NCI-H748 (cell line): ENCODE results near the gene TMEM238L.
A peak's percentile ranks its signal among the peaks of the same experiment; 100 is the strongest.

ENCODE experiments used
- DNase-seq: peaks from one replicate; lab custom pipeline; 2025; ENCODE audit not compliant: unreplicated experiment; lab: John Stamatoyannopoulos, UW

Gene TMEM238L

DNA sequence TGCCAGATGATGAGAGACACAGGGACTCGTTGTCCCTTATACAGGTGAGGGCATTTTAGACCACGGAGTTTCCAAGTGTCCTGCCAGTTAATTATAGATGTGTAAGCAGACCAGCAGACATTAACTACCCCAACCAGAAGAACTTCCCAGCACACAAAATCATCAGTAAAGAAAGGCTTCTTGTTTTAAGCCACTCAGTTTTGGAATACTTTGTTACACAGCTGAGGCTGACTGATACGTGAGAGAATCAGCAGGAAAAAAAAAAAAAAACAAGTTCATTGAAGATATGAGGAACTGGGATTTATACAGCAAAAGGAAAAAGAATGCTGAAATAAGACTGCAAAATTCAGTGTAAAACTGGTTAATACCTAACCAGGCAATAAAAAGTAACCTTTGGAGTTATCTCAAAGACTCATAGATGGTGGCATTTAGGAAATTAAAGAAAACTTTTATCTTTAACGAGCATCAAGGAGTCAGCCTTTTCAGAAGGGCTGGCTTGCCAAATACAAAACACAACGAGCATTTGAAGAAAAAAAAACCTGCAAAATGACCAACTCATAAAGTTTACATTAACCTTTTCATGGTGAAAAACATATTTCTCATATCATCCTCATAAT is 28.1 kb downstream of the TMEM238L start:
- DNase-seq = no peak

DNA sequence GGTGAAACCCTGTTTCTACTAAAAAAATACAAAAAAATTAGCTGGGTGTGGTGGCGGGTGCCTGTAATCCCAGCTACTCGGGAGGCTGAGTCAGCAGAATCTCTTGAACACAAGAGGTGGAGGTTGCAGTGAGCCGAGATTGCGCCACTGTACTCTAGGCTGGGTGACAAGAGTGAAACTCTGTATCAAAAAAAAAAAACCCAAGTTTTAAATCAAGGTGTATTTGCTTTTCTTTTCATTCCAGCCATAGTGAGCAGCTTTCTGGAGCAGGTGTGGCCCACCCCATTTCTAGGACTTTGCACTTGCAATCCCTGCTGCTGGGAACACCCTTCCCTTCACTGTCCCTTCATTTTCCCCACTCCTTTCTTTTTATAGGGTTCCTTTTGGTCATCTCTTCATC is 28.8 kb downstream of the TMEM238L start:
- no peak for DNase-seq

DNA sequence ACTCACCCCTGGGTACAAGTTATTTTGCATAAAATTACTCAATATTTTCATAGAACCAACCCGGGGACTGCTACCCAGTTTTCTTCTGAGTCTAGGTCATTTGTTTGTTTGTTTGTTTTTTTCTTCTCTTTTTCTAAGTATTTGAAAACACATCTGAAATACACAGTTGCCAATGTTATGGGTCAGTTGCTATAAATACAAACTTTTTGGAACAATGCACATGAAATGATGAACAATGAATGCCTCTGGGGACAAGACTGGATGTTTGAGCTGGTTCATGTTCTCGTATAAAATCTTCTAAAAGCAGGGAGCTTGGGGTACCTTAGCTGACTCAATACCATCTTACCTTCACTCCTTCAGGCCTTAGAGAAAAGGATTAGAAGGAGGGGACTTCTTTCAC is 30.5 kb downstream of the TMEM238L start:
- no peak for DNase-seq

- peak; percentile 17 for DNase-seq
These were observed 31.2 kb downstream of the TMEM238L start for GRCh38 chr17:10772425-10773380.

- no peak for DNase-seq
These were observed 32.8 kb downstream of the TMEM238L start for GRCh38 chr17:10771148-10771547.

- no peak for DNase-seq
These were observed 34.1 kb downstream of the TMEM238L start for GRCh38 chr17:10769840-10770239.

DNA sequence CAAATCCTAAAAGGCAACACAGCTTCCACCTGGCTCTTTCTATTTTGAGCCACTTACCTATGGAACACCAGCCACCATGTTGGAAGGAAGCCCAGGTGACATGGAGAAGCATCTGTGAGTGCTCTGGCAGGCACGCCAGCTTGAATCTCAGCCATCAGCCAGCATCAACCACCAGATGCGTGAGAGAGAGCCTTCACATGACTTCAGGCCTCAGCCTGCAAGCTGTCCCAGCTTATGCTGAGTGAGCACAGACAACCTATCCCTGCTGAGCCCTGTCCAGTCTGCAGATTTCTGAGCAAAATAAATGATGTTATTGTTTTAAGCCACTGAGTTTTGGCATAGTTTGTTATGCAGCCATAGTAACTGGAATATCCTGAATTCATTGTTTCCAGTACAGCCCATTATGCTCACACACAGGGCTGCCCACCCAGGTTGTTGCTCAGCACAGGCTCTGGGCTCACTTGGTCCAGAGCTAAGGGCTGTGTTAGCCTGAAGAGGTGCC is 35.1 kb downstream of the TMEM238L start:
- DNase-seq = no peak

DNA sequence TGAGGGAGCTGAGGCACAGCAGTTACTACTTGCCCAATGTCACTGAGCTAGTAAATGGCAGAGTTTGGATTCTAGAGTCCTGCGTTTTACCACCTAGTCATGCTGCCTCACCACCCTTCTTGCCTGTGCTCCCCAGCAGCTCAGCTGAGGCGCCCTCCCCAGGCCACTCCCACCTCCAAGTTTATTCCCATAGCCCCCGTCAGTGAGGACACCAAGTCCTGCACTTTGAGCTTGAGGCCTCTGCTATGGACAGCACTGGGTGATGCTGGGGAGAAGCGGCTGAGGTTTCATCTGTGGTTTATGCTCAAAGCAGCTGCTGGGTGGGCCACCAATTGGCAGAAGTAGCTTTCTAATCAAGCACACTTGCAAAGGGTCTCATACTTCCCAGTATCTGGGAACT is 36.7 kb downstream of the TMEM238L start:
- DNase-seq = no peak

GRCh38 chr17:10762037-10762436 is 41.9 kb downstream of the TMEM238L start:
- no peak for DNase-seq

DNA sequence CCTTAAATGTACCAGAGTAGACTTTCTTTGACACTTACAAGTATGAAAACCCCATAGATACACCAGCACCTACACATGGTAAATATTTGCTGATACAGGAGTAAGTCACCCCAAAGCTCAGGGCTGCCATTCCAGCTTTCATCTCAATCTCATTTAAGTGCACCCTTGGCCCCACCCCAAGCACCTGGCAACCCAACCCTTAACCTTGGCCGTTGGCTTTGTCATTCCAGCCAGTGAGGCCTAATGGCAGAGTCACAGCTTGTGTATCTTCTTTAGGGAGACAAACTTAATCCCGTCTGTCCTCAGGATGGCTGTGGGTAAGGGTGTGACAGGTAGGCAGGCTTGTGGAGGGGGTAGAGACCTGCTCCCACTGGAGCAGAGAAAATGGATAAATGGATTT is 42.6 kb downstream of the TMEM238L start:
- no peak for DNase-seq

GRCh38 chr17:10758062-10758461 is 45.8 kb downstream of the TMEM238L start:
- DNase-seq = no peak

GRCh38 chr17:10757647-10758046 is 46.3 kb downstream of the TMEM238L start:
- no peak for DNase-seq

DNA sequence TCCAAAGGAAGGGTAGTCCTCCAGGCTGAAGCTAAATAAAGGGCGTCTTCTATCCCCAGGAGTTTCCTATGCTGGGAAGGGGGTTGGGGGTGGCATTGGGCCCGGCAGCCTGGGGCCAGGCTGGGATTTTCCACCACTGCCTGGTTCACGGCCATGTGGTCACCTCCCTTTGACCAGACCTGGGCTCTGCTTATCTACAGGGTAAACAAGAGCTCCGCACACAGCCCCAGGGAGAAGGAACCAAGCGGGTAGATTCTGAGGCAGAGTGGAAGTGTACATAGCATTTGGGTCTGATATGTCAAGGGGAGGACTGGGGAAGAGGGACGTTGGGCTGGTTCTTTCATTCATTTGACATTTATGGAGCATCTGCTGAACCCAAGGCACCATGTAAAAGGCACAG is 46.8 kb downstream of the TMEM238L start:
- DNase-seq = no peak

DNA sequence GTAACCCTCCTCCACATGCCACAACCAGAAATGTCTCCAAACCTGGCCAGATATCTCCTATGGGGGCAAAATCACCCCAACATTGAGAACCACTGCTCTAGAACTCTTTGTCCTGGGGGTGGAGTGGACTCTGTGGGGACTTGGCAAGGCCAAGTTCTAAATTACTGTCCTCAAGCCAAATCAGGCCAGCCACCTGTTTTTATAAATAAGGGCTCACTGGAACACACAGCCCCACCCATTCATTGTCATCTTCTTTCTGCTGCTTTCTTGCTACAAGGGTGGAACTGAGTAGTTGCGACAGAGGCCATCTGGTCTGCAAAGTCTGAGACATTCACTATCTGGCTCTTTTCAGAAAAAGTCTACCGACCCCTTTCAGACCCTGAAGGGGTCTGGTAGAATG is 47.3 kb downstream of the TMEM238L start:
- no peak for DNase-seq

DNA sequence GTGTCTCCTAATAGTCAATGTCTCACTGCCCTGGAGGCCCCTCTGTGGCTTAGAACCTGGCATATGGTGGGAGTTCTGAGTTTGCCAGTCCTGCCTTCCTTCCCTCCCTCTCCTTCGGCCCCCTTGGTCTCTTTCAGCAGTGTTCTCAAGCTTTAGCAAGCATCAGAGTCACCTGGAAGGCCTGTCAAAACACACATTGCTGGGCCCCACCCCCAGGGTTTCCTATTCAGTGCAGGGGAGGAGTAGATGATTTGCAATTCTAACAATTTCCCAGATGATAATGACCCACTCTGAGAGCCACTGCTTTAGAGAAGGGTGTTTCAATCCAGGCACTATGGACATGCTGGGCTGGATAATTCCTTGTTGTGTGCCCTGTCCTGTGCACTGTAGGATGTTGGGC is 47.7 kb downstream of the TMEM238L start:
- no peak for DNase-seq

- no peak for DNase-seq
These were observed 48.2 kb downstream of the TMEM238L start for GRCh38 chr17:10755592-10756127.

GRCh38 chr17:10754861-10755591 is 48.9 kb downstream of the TMEM238L start:
- DNase-seq = no peak

GRCh38 chr17:10754109-10754508 is 49.8 kb downstream of the TMEM238L start:
- peak; percentile 13 for DNase-seq

- no peak for DNase-seq
These were observed 51.2 kb downstream of the TMEM238L start for GRCh38 chr17:10752696-10753095.

GRCh38 chr17:10751563-10751962 is 52.3 kb downstream of the TMEM238L start:
- DNase-seq = peak; percentile 76

DNA sequence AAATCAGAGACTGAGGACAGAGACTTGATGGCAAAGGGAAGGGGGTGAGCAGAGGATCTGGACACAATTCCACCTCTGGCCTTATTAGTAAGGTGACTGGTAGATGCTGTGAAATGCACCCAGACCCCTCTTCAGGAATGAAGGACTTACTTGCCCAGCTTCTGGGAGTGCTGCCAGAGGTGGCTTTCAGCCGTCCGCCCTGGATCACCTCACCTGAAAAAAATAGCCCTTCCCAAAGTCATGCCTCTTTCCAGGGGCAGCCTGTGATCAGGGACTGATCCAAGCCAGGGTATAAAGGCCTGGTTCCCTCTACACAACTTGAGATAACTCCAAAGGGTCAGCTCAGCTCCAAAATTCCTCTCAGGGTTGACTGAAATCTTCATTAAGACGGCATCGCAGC is 53.7 kb downstream of the TMEM238L start:
- DNase-seq = no peak
